HT-29 (cell line): Measurements from ENCODE around the gene GPC5. TPM values are rescaled to one million over a fixed set of nuclear protein-coding genes. Genes with fewer than 3 reads are reported as not detected.

Experiments
- DNase-seq: peaks from one replicate; pipeline ENCODE4 v3.0.0-alpha.2; 2015; ENCODE audit warnings: low spot score
- total RNA-seq: library from RNA; depleted of rRNA; stranded (reverse); fragments of >200 nt; shearing (Covaris generic); gene quantifications from 2 replicates; pipeline ENCODE4 v1.2.3, GENCODE V29; 2014

Gene GPC5
- total RNA-seq, 1 experiment from 2014 or later: not detected

DNA sequence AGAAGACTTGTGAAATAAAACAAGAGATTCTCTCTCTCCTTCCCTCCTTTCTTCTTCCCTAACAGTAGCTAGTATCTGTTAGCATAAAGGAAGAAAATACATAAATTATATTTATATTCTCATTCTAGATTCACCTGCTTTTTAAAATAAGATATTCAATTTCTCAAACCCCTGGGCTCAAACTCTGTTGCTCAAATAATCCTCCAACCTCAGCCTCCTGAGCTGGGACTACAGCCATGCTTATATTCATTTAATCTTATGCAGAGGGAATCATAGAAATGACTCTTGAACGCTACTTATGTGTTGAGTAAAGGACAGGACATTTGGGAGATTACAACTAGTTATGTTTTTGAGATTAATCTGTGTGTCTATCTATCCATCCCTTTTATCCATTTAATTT, 56.2 kb downstream of the GPC5 start:
- DNase-seq: no peak

DNA sequence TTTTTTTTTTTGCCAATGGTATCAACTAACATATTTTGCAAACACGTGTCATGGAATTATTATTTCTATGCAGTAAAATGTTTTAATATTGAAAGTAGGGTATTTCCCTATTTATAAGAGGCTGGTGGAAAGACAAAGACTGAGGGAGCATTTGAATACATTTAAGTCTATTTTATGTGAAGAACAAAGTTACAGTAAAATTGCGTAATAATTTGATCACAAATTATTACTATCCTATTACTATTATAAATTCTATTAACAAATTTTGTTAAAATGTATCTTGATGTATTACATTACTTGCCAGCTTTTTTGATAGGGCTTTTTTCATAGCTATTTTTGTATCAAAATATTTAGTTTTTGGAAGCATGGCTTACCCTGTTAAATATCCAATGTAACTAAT, 58.4 kb downstream of the GPC5 start:
- DNase-seq: no peak

DNA sequence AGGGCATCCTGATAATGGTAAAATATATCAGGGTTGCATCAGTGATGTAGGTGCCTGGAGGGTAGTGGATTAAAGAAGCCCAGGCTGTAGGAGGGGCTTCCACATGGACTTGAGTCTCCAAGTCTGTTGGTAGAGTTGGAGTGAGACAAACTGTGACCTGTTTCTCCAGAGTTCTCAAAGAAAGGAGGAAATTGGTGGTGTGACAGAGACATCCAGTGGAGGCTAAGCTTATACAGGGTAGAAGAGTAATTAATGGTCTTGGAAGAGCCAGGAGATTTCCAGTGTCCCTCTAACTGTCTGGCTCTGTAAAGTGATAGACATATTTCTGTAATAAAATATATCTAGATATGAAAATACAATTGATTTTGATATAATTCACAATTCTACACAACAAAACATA, 61.1 kb downstream of the GPC5 start:
- peak; percentile 9 for DNase-seq

DNA sequence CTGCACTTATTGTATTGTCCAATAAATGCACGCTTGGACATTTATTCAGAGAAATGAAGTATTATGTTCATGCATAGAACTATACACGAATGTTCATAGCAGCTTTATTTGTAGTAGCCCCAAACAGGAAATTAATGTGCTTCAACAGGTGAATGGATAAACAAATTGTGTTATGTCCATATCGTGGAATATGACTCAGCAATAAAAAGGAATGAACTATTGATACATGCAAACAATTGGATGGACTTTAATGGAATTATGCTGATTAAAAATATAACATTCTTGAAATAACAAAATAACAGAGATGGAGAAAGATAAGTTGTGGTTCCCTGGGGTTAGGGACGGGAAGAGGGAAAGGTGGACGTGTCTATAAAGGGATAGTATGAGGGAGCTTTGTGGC, 65.9 kb downstream of the GPC5 start:
- no peak for DNase-seq

DNA sequence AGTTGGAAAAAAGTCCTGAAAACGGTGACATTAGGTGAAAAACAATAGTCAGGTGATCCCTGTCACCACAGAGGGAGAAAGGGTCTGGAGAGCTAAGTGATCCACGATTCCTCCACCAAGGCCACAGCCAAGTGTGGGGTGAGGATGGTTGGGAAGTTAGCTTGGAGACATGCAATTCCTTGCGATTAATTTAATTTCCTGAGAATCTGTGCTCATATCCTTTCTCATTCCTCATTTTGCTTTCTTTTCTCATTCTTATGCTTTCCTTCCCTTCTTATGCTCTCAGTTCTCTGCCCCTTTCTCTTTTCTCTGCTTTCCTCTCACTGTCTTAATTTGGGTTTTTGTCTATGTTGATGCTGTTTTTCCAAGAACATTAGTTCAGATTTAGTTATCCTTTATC, 68.8 kb downstream of the GPC5 start:
- DNase-seq: no peak

DNA sequence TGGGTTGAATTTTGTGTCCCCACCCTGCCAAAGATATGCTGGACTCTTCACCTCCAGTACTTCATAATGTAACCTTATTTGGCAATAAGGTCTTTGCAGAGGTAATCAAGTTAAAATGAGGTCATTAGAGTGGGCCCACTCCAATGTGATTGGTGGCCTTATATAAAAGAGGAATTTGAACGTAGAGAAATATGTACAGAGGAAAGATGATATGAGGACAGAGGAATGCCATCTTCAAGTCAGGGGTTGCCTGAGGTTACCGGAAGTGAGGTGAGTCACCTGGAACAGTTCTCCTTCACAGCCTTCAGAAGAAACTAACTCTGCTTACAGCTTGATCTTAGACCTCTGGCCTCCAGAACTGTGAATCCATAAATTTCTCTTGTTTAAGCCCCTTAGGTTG, 69.9 kb downstream of the GPC5 start:
- DNase-seq: no peak

DNA sequence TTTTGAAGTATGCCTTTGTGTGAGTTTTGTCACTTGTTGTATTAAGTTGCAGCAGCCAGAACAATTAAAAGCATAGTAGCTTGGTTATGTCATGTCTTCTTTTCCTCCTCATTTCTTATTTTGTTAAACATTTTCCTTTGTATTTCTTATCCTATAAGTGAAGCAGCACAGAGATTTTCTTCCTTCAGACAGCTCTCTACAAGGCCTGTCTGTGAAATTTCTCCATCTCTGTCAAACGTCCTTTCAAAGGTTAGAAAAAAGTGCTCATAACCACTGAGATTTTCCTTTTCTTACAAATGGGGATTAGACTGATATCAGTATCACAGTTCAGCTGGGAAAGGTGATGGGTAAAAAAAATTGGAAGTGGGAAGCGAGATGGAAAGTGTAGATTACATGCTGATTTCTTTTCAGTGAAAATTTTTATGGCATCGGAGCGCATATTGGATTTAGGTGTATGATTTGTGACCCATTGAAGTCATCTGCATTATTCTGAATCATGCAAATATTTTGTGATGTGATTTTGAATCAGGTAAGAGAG, 71.7 kb downstream of the GPC5 start:
- DNase-seq: no peak

DNA sequence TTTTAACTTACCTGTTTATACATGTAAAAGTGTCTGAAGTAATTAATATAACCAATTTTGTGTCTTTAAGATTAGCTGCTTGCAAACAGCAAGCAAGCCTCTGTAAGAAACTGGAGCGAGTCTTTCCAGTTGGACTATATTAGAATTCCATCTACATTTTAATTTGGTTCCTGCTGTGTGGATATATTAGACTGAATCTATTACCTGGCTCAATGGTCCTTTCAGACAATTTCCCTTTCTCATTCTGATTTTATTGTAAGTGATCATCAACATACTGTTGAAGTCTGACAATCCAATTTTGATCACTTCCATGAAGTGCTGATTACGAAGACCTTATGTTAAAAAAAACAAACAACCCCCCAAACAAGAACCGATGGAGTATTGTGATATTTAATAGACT, 72.3 kb downstream of the GPC5 start:
- DNase-seq: no peak

DNA sequence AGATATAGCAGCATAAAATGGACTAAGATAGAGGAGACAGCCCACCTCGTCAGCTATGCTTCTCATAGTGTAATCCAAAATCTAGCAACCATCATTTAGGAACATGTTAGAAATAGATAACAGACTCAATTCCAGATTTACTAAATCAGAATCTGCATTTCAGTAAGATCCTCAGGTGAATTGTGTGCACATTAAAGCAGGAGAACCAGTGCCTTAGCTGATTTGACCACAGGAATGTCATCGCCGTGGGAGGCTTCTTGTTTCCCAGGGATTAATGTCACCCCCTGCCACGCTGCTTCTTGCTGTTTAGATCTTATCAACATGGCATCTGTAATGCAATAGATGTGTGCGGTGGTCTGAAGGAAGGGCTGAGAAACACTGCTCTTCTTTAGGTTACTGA, 84.0 kb downstream of the GPC5 start:
- DNase-seq: no peak

DNA sequence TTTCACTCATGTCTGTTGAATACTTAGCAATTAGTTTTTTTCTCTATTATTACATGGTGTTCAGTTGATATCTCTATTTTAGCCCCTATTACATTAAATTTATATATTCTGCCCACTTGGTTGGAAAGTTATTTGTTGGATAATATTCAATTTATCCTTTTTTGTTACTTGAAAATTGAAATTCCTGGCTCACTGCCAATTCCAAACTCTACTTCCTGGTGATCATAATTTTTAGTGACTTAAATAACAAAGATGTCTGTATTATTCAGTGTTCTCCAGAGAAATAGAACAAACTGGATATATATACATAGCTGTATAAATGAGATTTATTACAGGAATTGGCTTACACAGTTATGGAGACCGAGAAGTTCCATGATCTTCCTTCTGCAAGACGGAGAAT, 93.6 kb downstream of the GPC5 start:
- no peak for DNase-seq

DNA sequence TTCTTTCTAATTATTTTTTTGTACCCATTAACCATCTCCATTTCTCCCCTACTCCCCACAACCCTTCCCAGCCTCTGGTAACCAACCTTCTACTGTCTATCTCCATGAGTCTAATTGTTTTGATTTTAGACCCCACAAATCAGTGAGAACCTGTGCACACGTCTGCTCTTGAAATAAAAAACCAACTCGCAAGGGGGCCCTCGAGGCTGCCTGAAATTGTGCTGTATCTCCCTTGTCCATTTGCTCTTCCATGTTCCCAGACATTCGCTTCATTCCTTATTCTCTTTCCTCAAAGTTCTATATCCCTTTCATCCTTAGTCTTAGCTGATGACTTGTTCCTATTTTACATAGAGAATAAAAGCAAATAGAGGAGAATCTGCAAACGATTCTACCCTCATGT, 95.0 kb downstream of the GPC5 start:
- no peak for DNase-seq

DNA sequence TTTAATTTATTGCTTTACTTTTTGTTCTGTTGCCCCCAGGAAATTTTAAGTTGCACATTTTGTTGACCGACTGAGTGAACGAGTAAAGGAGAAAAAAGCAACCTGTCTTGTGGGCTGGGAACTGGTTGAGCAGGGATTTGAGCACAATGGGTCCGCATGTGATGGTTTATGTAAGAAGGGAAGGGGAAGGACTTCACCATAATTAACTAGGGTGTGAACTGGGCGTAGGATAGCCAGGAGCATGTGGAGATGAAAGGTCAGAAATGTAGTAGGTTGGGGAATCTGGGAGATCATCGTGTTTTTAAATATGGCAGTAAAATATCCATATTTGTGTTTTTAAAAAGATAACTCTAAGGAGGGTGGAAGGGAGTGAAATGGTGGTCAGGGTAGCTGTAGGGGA, 99.9 kb downstream of the GPC5 start:
- DNase-seq: no peak

DNA sequence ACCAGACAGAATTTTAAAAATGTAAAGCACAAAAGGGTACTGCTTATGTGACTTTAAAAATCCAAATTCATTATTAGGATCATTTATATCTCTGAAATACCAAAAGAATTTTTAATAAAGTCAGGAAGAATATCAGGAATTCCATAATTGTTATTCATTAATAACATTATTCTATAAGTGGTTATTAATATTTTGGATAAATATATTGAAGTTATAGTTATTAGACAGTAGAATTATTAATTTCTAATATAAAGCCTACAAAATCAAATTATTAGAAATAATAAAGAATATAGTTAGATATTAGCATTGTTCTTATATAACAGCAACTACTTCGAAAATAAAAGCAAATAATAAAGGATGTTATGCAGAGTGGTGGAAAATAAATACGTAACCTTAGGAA, 105.8 kb downstream of the GPC5 start:
- no peak for DNase-seq

DNA sequence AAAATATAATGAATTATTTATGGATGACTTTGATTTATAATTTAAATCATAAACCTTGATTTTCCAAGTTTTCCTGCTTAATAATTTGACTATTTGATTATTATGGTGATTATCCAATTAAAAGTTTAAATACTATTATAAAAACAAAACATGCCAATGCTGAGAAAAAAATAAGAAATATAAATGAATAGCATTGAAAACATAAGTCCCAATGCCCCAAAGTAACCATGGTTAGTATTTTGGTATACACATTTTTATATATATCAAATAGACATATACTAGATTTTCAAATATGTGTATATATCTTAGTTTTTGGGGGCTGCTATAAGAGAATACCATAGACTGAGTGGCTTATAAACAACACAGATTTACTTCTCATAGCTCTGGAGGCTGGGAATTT, 108.3 kb downstream of the GPC5 start:
- DNase-seq: no peak

DNA sequence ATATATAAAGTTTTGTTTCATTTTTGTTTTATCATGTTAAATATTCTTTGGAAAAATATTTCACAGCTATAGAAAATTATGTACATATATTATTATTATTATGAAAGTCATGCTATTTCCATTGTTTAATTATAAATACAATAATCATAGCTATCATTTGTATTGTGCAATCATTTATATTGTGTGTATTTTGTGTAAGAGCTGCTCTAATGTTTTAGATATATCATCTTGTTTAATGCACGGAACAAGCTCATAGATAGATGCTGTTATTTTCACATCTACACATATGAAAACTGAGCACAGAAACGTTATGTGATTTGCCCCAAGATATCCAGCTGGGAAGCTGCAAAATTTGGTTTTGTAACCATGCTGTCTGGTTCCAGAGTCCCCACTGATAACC, 111.6 kb downstream of the GPC5 start:
- DNase-seq: no peak

DNA sequence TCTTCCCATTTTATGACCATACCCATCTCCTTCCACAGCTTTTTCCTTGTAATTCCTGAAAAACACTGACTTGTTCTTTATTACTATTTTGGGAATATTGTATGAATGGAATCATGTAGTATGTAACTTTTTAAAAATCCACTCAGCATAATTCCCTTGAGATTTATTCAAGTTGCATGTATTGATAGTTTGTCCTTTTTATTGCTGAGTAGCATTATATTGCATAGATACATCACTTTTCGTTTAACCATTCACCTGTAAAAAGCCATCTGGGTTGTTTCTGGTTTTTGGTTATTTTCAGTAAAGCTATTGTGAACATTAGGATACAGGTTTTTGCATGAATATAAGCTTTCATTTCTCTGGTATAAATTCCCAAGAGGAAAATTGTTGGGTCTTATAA, 115.4 kb downstream of the GPC5 start:
- no peak for DNase-seq

DNA sequence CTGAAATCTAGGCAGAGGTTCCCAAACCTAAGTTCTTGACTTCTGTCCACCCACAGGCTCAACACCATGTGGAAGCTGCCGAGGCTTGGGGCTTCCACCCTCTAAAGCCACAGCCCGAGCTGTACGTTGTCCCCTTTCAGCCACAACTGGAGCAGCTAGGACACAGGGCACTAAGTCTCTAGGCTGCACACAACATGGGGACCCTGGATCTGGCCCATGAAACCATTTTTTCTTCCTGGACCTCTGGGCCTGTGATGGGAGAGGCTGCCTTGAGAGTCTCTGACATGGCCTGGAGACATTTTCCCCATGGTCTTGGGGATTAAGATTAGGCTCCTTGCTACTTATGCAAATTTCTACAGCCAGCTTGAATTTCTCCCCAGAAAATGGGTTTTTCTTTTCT, 118.4 kb downstream of the GPC5 start:
- no peak for DNase-seq

DNA sequence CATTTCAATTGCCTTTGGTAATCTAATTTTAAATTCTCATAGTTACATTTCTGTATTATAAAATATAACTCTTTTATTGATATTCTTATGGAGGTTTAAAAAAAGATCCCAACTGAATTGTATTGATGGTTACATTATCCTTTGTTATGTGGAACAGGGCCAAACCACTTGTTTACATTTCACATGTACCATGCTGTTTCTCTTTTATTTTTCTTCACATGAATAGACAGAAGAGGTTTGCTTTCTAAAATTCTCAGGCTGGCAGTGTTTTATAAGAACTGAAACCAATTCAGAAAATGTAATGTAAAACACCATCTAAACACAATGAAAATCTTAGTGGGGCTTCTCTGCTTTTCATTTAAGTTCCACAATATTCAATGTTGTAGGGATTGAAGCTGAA, 122.5 kb downstream of the GPC5 start:
- no peak for DNase-seq

DNA sequence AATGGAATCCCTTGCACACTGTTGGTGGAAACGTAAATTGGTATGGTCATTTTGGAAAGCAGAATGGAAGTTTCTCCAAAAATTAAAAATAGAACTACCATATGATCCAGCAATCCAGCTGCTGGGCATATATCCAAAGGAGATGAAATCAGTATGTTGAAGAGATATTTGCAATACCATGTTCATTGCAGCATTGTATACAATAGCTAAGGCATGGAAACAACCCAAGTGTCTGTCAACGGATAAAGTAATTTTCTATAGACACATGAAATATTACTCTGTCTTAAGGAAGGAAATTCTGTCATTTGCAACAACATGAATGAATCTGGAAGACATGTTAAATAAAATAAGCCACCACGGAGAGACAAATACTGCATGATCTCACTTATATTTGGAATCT, 124.7 kb downstream of the GPC5 start:
- no peak for DNase-seq

DNA sequence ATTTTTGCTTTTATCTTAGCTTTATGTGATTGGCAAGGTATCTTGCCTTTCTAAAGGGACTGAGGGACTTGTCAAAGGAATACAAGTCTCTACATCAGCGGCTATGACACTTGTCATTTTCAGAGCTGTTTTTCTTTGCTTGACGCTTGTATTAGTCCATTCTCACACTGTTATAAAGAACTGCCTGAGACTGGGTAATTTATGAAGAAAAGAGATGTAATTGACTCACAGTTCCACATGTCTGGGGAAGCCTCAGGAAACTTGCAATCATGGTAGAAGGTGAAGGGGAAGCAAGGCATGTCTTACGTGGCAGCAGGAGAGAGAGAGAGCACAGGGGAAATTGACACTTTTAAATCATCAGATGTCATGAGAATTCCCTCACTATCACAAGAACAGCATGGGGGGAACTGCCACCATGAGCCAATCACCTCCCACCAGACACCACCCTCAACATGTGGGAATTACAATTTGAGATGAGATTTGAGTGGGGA, 128.2 kb downstream of the GPC5 start:
- no peak for DNase-seq

DNA sequence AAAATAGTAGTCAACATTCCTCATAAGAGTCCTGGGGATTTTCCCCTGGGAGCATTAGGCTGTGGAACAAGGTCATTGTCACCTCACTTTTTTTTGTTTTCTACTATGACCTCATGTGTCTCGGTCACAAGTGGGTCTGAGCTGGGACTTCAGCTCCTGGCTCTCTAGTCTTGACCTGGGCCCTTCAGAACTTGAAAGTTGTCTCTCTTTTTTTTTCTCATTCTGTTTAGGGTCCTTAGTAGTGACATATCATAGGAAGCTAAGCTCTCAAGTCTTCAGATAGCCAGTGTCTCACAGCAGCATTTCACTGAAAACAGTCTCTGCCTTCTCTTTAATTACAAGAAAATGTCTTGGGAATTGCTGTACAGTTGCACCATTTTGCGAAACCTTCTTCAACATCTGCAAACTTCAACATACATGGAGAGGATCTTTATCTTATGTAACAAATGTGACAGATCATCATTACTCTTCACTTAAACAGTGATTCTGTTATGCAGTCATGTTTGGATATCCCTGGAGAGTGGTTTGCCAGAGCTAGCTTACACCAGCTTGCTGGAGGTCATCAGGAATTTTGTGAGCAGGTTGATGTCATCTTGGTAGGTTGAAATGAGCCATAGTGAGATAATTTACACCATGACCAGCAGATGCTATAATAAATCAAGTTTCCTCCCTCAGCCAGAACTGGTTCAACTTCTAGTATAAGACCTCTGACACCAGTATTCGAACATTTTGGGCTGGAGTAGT, 131.5 kb downstream of the GPC5 start:
- DNase-seq: no peak

DNA sequence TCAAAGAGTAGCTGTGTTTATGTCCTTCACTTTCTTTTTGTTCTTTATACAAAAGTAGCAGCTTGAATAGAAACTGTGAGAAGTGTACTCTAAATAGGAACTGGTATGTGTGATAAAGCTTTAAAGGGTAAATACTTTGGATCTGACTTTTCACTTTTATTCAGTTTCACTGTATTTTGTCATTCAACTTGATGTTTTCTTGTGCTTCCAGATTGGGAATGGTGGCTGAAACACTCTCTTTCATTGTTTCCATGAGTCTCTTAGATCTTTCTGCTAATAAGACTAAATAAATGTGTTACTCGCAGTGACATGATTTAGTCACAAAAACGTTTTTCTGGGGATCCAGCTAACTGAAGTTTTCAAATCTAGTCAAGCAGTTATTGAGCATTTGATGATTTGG, 133.2 kb downstream of the GPC5 start:
- no peak for DNase-seq

DNA sequence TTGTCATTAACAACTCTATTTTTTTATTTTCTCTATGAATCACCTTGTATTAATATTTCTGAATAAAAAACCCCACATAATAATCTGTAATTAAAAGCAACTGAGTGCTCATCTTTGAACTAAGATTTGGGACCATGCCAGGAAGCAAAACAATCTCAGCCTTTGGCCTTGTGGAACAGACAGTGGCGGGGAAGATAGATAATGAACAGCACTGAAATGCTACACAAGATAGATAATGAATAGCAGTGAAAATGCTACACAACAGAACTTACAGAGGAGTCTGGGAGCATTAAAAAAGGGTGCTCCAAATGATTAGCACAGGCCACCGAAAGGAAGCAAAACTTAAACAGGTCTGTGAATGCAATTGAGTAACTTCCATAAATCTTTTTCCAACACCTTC, 134.9 kb downstream of the GPC5 start:
- no peak for DNase-seq

DNA sequence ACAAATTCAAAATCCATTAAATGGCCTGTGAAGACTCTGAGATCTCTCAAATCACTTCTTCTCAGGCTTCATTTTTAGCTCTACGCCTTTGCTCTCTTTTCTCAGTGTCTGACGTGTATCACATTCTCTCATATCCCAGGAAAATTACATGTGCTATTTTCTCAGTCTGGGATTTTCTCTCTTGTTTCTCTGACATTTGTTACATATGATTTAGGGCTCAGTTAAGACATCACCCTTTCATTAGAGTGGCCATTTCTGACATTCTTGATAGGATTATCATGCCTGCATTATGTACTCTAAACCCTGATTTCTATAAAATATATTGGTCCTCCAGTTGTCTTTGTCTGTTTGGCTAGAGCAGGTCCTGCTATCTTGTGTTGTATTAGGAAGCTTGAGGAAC, 136.6 kb downstream of the GPC5 start:
- DNase-seq: no peak
